AG09319 (cell line): ENCODE results near the gene KLHL42.

Source experiments
- DNase-seq: peaks from one replicate; pipeline ENCODE4 v3.0.0-alpha.2; 2010; ENCODE audit warnings: low read depth; ENCODE audit errors: extremely low read depth
- CTCF ChIP-seq: IDR thresholded peaks from 2 replicates; pipeline ENCODE4 v1.5.1; 2011; ENCODE audit warnings: low read depth, mild to moderate bottlenecking, inconsistent platforms, low read length, moderate library complexity

The KLHL42 gene

GRCh38 chr12:27828196-27828595 is 48.2 kb downstream of the KLHL42 start:
- TF ChIP-seq CTCF: no peak
- DNase-seq: no peak

- TF ChIP-seq CTCF: no peak
- no peak for DNase-seq
Measured at GRCh38 chr12:27838543-27839185, 58.6 kb downstream of the KLHL42 start.

- DNase-seq: no peak
- TF ChIP-seq CTCF: peak; percentile 57
Measured at GRCh38 chr12:27840229-27840999, 60.4 kb downstream of the KLHL42 start.

GRCh38 chr12:27841392-27841882 is 61.4 kb downstream of the KLHL42 start:
- DNase-seq: no peak
- no peak for TF ChIP-seq CTCF

GRCh38 chr12:27843714-27844245 is 63.7 kb downstream of the KLHL42 start:
- no peak for TF ChIP-seq CTCF
- DNase-seq: peak; percentile 86

- DNase-seq: no peak
- no peak for TF ChIP-seq CTCF
Measured at GRCh38 chr12:27844366-27845090, 64.5 kb downstream of the KLHL42 start.
